Stimulated activated memory B cell treated with anti-CD40 and anti-IgM and Interleukin-4, amounts not matched to agents 10 μg/mL and 1 μg/mL and 100 μg/mL, for 72 hours (primary cell): ENCODE measurements around the gene CERS1.

ENCODE experiments used
- ATAC-seq: fragments of 150-1000 bp; cut with Tn5 transposase; 2 replicates; pipeline ENCODE4 v1.10.0; 2021
- H3K27ac Mint-ChIP-seq: one replicate; pipeline ENCODE4 v1.8.0; 2022; ENCODE audit warnings: mild to moderate bottlenecking, mixed read lengths
- H3K27me3 Mint-ChIP-seq: one replicate; pipeline ENCODE4 v1.8.0; 2022; ENCODE audit warnings: mixed read lengths
- H3K36me3 Mint-ChIP-seq: one replicate; pipeline ENCODE4 v1.8.0; 2022; ENCODE audit warnings: mixed read lengths
- H3K4me1 Mint-ChIP-seq: one replicate; pipeline ENCODE4 v1.8.0; 2022; ENCODE audit warnings: mixed read lengths
- H3K4me3 Mint-ChIP-seq: one replicate; pipeline ENCODE4 v1.8.0; 2022; ENCODE audit warnings: mild to moderate bottlenecking, moderate library complexity, mixed read lengths
- H3K9me3 Mint-ChIP-seq: one replicate; pipeline ENCODE4 v1.8.0; 2022; ENCODE audit warnings: mixed read lengths

The CERS1 gene

DNA sequence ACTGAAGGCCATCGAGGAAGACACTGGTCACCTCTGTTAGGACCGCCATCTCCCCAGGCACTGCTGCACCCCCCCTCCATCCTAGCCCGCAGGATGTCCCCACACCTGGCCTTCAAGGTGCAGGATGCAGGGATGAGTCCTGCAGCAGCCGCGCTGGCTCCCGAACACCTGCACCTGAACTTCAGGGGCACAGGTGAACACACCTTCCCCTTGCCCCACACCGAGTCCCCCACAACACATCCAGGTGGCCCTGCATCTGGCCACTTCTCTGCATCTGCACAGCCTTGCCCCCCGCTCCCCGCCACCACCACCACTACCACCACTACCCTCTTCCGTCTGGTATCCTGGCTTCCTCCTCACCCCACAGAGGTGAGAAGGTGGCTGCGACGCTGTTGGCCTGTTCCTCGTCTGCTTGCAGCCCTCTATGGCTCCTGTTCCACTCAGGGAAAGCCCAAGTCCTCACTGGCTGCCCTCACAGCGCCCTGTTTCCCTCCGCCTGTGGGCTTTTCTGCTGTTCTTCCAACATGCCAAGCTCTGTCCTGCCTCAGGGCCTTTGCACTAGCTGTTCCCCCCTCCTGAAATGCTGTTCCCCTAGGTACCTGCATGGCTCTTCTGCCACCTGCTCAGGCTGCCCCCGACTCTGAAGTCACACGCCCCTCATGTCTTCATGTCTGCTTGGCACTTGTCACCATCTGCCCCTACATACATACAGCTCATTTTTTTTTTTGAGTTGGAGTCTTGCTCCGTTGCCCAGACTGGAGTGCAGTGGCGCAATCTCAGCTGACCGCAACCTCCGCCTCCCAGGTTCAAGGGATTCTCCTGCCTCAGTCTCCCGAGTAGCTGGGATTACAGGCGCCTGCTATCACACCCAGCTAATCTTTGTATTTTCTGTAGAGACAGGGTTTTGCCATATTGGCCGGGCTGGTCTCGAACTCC is 1.4 kb upstream of the CERS1 start:
- peak overlapping the region; percentile 2 for H3K4me3 Mint-ChIP-seq
- no peak for ATAC-seq

DNA sequence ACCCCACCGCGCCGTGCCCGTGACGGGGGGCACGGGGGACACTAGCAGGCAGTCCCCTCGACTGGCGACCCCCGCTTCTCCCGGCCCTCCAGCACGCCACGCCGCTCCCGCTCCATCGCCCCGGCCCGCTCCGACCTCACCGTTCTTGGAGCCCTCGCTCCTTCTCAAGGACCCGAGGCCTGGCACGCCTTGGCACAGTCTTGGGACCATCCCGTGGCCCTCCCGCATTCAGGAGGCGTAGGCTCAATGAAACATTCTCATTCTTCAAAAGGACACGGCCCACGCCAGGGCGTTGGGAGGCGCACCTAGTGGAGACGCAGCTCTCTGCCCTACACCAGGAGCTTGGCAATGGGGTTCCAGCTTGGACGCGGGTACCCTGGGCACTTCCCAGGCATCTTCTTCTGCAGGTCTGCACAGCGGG is 473 bp upstream of the CERS1 start:
- H3K4me3 Mint-ChIP-seq, result peak overlapping the region; percentile 69
- H3K9me3 Mint-ChIP-seq, result no peaks in the 10 kb centered on the region
- no peak overlapping the region for H3K27ac Mint-ChIP-seq
- peaks cover 27% of the 10 kb centered on the region for H3K36me3 Mint-ChIP-seq
- no peak for ATAC-seq
- peaks cover 21% of the 10 kb centered on the region for H3K4me1 Mint-ChIP-seq
- peaks cover 46% of the 10 kb centered on the region for H3K27me3 Mint-ChIP-seq

More for the DNA sequence above, 1.4 kb upstream of the CERS1 start:
- no peak overlapping the region for H3K27ac Mint-ChIP-seq
- peaks cover 21% of the 10 kb centered on the region for H3K4me1 Mint-ChIP-seq
- peaks cover 29% of the 10 kb centered on the region for H3K36me3 Mint-ChIP-seq
- H3K9me3 Mint-ChIP-seq, result no peaks in the 10 kb centered on the region
- peaks cover 39% of the 10 kb centered on the region for H3K27me3 Mint-ChIP-seq

GRCh38 chr19:18895038-18895823 is 727 bp downstream of the CERS1 start:
- Mint-ChIP-seq H3K36me3 (peaks cover 17% of the 10 kb centered on the region), H3K27me3 (peaks cover 50% of the 10 kb centered on the region), H3K4me3 (peak overlapping the region; percentile 59), H3K4me1 (peaks cover 21% of the 10 kb centered on the region), H3K9me3 (no peaks in the 10 kb centered on the region), H3K27ac (no peak overlapping the region)
- no peak for ATAC-seq

DNA sequence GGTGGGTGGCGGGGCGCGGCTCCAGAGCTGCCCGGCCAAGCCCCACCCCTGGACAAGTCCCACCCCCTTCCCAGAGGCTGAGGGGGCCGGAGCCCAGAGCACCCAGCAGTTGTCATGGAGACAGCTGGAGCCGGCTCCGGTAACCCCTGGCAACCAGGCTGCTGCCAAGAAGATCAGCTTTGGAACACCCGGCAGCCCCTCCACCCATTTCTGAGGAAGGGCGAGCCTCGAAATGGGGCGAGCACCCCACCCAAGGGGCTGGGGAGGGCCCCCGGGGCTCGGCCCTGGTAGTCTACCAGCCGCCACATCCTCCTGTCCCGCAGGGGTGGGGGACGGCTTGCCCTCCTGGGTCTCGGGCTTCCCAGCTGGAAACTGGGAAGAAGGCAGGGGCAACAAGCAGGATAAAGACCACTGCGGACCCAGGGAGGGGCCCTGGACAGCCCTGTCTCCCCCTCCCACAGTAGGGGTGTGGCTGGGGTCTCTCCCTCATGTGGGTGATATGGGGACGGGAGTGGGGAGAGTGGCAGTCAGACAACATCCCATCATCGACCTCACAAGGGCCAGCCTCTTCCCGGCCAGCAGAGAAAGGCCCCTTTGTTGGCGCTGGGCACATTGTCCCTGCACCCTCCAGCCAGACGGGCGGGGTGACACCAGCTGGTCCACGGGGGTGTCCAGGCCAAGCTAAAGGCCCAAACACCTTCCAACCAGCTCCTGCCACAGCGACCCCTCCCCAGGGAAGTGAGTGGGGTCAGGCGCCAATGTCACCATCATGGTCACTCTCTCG is 1.5 kb downstream of the CERS1 start:
- H3K9me3 Mint-ChIP-seq, result no peaks in the 10 kb centered on the region
- H3K27ac Mint-ChIP-seq, result no peak overlapping the region
- peaks cover 21% of the 10 kb centered on the region for H3K4me1 Mint-ChIP-seq
- peaks cover 58% of the 10 kb centered on the region for H3K27me3 Mint-ChIP-seq
- H3K4me3 Mint-ChIP-seq, result no peak overlapping the region
- H3K36me3 Mint-ChIP-seq, result peaks cover 9% of the 10 kb centered on the region
- ATAC-seq, result no peak

GRCh38 chr19:18893587-18894253 is 2.2 kb downstream of the CERS1 start:
- Mint-ChIP-seq H3K4me3 (no peak overlapping the region), H3K9me3 (no peaks in the 10 kb centered on the region), H3K4me1 (peaks cover 21% of the 10 kb centered on the region), H3K36me3 (peaks cover 2% of the 10 kb centered on the region), H3K27me3 (peaks cover 63% of the 10 kb centered on the region), H3K27ac (no peak overlapping the region)
- ATAC-seq, result no peak

GRCh38 chr19:18889949-18890745 is 5.8 kb downstream of the CERS1 start:
- no peak overlapping the region for H3K27ac Mint-ChIP-seq
- no peaks in the 10 kb centered on the region for H3K9me3 Mint-ChIP-seq
- no peak for ATAC-seq
- no peak overlapping the region for H3K4me3 Mint-ChIP-seq
- peaks cover 54% of the 10 kb centered on the region for H3K27me3 Mint-ChIP-seq
- H3K4me1 Mint-ChIP-seq, result peaks cover 2% of the 10 kb centered on the region
- H3K36me3 Mint-ChIP-seq, result no peaks in the 10 kb centered on the region

DNA sequence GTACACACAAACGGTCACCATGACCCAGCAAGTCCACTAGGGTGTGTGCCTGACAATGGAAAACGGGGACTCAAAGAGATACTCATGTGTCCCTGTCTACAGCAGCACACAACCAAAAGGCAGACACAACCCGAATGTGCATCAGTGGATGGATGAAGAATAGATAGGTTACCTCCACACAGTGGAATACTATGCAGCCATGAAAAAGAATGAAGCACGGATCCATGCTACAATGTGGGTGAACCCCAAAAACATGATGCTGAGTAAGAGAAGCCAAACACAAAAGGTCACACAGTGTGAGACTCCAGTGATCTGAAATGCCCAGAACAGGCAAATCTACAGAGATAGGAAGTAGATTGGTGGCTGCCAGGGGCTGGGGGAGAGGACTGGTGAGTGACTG is 9.0 kb downstream of the CERS1 start:
- no peak overlapping the region for H3K4me3 Mint-ChIP-seq
- no peaks in the 10 kb centered on the region for H3K36me3 Mint-ChIP-seq
- no peaks in the 10 kb centered on the region for H3K4me1 Mint-ChIP-seq
- H3K27ac Mint-ChIP-seq, result no peak overlapping the region
- H3K27me3 Mint-ChIP-seq, result peaks cover 31% of the 10 kb centered on the region
- ATAC-seq, result no peak
- no peaks in the 10 kb centered on the region for H3K9me3 Mint-ChIP-seq

- H3K9me3 Mint-ChIP-seq, result no peaks in the 10 kb centered on the region
- no peak for ATAC-seq
- no peaks in the 10 kb centered on the region for H3K36me3 Mint-ChIP-seq
- H3K4me1 Mint-ChIP-seq, result peaks cover 6% of the 10 kb centered on the region
- H3K4me3 Mint-ChIP-seq, result no peak overlapping the region
- no peak overlapping the region for H3K27ac Mint-ChIP-seq
- peaks cover 10% of the 10 kb centered on the region for H3K27me3 Mint-ChIP-seq
Observed at GRCh38 chr19:18883526-18884304, 12.2 kb downstream of the CERS1 start.

GRCh38 chr19:18881491-18881890 is 14.5 kb downstream of the CERS1 start:
- Mint-ChIP-seq H3K27ac (no peak overlapping the region), H3K4me3 (no peak overlapping the region), H3K27me3 (peaks cover 3% of the 10 kb centered on the region), H3K36me3 (peaks cover 11% of the 10 kb centered on the region), H3K4me1 (peaks cover 6% of the 10 kb centered on the region), H3K9me3 (no peaks in the 10 kb centered on the region)
- ATAC-seq, result no peak

DNA sequence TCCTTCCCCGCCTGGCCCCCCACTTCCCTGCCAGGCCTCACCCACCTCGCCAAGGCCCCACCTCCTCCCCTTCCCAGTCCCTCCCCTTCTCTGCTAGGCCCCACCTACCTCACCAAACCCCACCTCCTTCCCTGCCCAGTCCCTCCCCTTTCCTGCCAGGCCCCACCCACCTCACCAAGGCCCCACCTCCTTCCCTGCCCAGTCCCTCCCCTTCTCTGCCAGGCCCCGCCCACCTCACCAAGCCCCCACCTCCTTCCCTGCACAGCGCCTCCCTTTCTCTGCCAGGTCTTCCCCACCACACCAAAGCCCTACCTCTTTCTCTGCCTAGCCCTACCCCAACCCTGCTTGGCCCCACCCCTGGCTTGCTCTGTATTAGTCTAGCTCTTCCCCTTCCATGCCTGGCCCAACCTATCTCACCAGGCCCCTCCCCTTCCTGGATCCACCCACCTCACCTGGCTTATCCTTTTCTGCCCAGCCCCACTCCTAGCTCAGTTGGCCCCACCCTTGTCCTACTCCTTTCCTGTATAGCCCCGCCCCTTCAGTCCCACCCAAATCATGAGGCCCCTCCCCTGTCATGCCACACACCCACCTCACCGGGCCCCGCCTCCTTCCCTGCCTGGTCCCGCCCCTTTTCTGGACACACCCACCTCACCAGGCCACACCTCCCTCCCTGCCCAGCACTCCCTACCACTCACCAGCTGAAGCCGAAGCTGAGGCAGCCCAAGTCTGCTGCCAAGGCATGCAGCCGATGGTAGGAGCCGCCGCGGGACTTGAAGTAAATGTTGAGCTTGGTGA is 16.2 kb downstream of the CERS1 start:
- H3K4me1 Mint-ChIP-seq, result peaks cover 6% of the 10 kb centered on the region
- H3K27ac Mint-ChIP-seq, result no peak overlapping the region
- H3K36me3 Mint-ChIP-seq, result peaks cover 11% of the 10 kb centered on the region
- no peaks in the 10 kb centered on the region for H3K27me3 Mint-ChIP-seq
- peak; percentile 43 for ATAC-seq
- H3K9me3 Mint-ChIP-seq, result no peaks in the 10 kb centered on the region
- H3K4me3 Mint-ChIP-seq, result no peak overlapping the region

DNA sequence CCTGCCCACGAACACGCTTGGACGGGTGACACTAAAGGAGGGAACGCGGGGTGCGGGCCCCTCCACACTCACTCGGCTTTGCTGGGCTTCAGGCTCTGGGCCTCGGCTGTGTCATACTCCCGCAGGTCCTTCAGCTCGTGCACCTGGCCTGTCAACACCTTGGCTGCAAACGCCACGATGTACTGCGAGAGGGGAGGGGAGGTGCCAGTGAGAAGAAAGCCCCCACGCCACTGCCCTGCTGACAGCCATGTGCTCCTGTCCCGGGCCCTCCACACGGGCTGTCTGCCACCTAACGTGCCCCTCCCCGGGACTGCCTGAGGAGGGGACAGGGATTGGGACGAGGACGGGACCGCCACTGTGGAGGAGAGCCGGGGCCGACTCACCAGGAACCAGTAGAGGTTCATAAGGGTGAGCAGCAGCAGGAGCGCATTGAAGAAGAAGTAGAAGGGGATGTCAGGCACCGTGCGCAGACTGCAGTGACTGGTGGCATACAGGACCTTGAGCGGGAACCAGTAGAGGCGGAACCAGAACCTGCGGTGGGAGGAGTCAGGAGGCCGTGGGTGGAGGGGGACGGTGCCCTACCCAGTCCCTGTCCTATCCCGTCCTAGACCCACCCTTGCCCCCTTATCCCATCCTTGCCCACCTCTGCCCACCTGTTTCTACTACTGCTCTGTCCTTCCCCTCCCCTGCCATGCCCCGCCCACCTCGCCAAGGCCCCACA is 16.9 kb downstream of the CERS1 start:
- peak; percentile 43 for ATAC-seq
- Mint-ChIP-seq H3K9me3 (no peaks in the 10 kb centered on the region), H3K27ac (no peak overlapping the region), H3K4me1 (peaks cover 6% of the 10 kb centered on the region), H3K4me3 (no peak overlapping the region), H3K27me3 (peaks cover 3% of the 10 kb centered on the region), H3K36me3 (peaks cover 17% of the 10 kb centered on the region)

GRCh38 chr19:18878058-18878797 is 17.7 kb downstream of the CERS1 start:
- no peak overlapping the region for H3K27ac Mint-ChIP-seq
- H3K9me3 Mint-ChIP-seq, result no peaks in the 10 kb centered on the region
- ATAC-seq, result no peak
- H3K4me3 Mint-ChIP-seq, result no peak overlapping the region
- peaks cover 6% of the 10 kb centered on the region for H3K4me1 Mint-ChIP-seq
- peaks cover 11% of the 10 kb centered on the region for H3K27me3 Mint-ChIP-seq
- H3K36me3 Mint-ChIP-seq, result peaks cover 20% of the 10 kb centered on the region
